H9 (cell line): ENCODE measurements around the gene WFS1. TPM values are rescaled to one million over a fixed set of nuclear protein-coding genes. Genes with fewer than 3 reads are reported as not detected.

Experiments
- DNase-seq: peaks from one replicate; pipeline ENCODE4 v3.0.0-alpha.2; 2017
- H2AFZ ChIP-seq: one replicate; pipeline ENCODE4 v1.6.1; 2013; ENCODE audit warnings: mild to moderate bottlenecking, low read length, control low read depth, moderate library complexity
- H2AK5ac ChIP-seq: 2 replicates; pipeline ENCODE4 v1.6.1; 2013; ENCODE audit warnings: low read length, control low read depth, mixed read lengths; ENCODE audit not compliant: insufficient read length
- H2BK120ac ChIP-seq: one replicate; pipeline ENCODE4 v1.6.1; 2013; ENCODE audit warnings: low read depth, mild to moderate bottlenecking, low read length, control low read depth, inconsistent platforms; ENCODE audit not compliant: poor library complexity, severe bottlenecking
- H2BK12ac ChIP-seq: 2 replicates; pipeline ENCODE4 v1.6.1; 2013; ENCODE audit warnings: low read length, control low read depth, mixed read lengths, low read depth; ENCODE audit not compliant: insufficient read length
- H2BK15ac ChIP-seq: 2 replicates; pipeline ENCODE4 v1.6.1; 2013; ENCODE audit warnings: low read depth, low read length, control low read depth
- H2BK20ac ChIP-seq: one replicate; pipeline ENCODE4 v1.6.1; 2013; ENCODE audit warnings: low read depth, mild to moderate bottlenecking, low read length, control low read depth, inconsistent platforms; ENCODE audit not compliant: poor library complexity, severe bottlenecking
- H2BK5ac ChIP-seq: 2 replicates; pipeline ENCODE4 v1.6.1; 2013; ENCODE audit warnings: low read length, control low read depth, mixed read lengths; ENCODE audit not compliant: insufficient read length
- H3K14ac ChIP-seq: 2 replicates; pipeline ENCODE4 v1.6.1; 2013; ENCODE audit warnings: low read length, control low read depth; ENCODE audit not compliant: insufficient read depth
- H3K18ac ChIP-seq: 2 replicates; pipeline ENCODE4 v1.6.1; 2013; ENCODE audit warnings: low read depth, mild to moderate bottlenecking, mixed read lengths, low read length, control low read depth; ENCODE audit not compliant: insufficient read length
- H3K23ac ChIP-seq: 2 replicates; pipeline ENCODE4 v1.6.1; 2013; ENCODE audit warnings: low read length, control low read depth, mixed read lengths, low read depth; ENCODE audit not compliant: insufficient read length
- H3K23me2 ChIP-seq: 2 replicates; pipeline ENCODE4 v1.6.1; 2013; ENCODE audit warnings: low read depth, mild to moderate bottlenecking, mixed read lengths, low read length, control low read depth; ENCODE audit not compliant: insufficient read length, poor library complexity, severe bottlenecking
- H3K27ac ChIP-seq: 2 replicates; pipeline ENCODE4 v1.5.1; 2013; ENCODE audit warnings: low read length, control low read depth, mixed read lengths, low read depth; ENCODE audit not compliant: insufficient read length
- H3K27me3 ChIP-seq: 2 replicates; pipeline ENCODE4 v1.6.1; 2013; ENCODE audit warnings: low read length, control low read depth, inconsistent platforms; ENCODE audit not compliant: insufficient read depth
- H3K4ac ChIP-seq: 2 replicates; pipeline ENCODE4 v1.6.1; 2013; ENCODE audit warnings: low read depth, mild to moderate bottlenecking, control low read depth, inconsistent platforms, low read length, moderate library complexity
- H3K4me1 ChIP-seq: 2 replicates; pipeline ENCODE4 v1.6.1; 2013; ENCODE audit warnings: low read length, control low read depth, inconsistent platforms; ENCODE audit not compliant: insufficient read depth
- H3K4me2 ChIP-seq: 2 replicates; pipeline ENCODE4 v1.6.1; 2013; ENCODE audit warnings: low read length, control low read depth, mixed read lengths; ENCODE audit not compliant: insufficient read length, insufficient read depth
- H3K56ac ChIP-seq: 2 replicates; pipeline ENCODE4 v1.6.1; 2013; ENCODE audit warnings: low read depth, mild to moderate bottlenecking, mixed read lengths, low read length, control low read depth; ENCODE audit not compliant: insufficient read length
- H3K79me1 ChIP-seq: 2 replicates; pipeline ENCODE4 v1.6.1; 2013; ENCODE audit warnings: low read depth, mild to moderate bottlenecking, moderate library complexity, low read length, control low read depth, inconsistent platforms; ENCODE audit not compliant: insufficient read depth, poor library complexity, severe bottlenecking
- H3K79me2 ChIP-seq: 2 replicates; pipeline ENCODE4 v1.6.1; 2013; ENCODE audit warnings: low read length, control low read depth, inconsistent platforms; ENCODE audit not compliant: insufficient read depth
- H3K9ac ChIP-seq: 2 replicates; pipeline ENCODE4 v1.6.1; 2013; ENCODE audit warnings: low read length, control low read depth, mixed read lengths; ENCODE audit not compliant: insufficient read length; ENCODE audit errors: extremely low read depth
- H3K9me3 ChIP-seq: one replicate; pipeline ENCODE4 v1.6.1; 2013; ENCODE audit warnings: low read depth, low read length, inconsistent platforms; ENCODE audit not compliant: control insufficient read depth
- H3T11ph ChIP-seq: one replicate; pipeline ENCODE4 v1.6.1; 2013; ENCODE audit warnings: mild to moderate bottlenecking, low read length, control low read depth, inconsistent platforms
- H4K20me1 ChIP-seq: one replicate; pipeline ENCODE4 v1.6.1; 2013; ENCODE audit not compliant: control insufficient read depth, insufficient read length, insufficient read depth
- H4K5ac ChIP-seq: 2 replicates; pipeline ENCODE4 v1.6.1; 2013; ENCODE audit warnings: low read depth, mild to moderate bottlenecking, mixed read lengths, low read length, control low read depth; ENCODE audit not compliant: insufficient read length
- H4K8ac ChIP-seq: replicated peaks from 2 replicates; pipeline ENCODE4 v1.6.1; 2013; ENCODE audit warnings: low read length, control low read depth, mixed read lengths, low read depth; ENCODE audit not compliant: insufficient read length
- H4K91ac ChIP-seq: 2 replicates; pipeline ENCODE4 v1.6.1; 2013; ENCODE audit warnings: low read depth, mild to moderate bottlenecking, moderate library complexity, mixed read lengths, low read length, control low read depth; ENCODE audit not compliant: insufficient read length
- H3K27ac Mint-ChIP-seq, 3 experiments: 2 replicates in 2 of 3; 3 replicates in 1 of 3; pipeline ENCODE4 v1.8.0; 2020 to 2021; ENCODE audit warnings: mixed read lengths in 3 of 3, mild to moderate bottlenecking in 1 of 3, moderate library complexity in 1 of 3
- H3K27me3 Mint-ChIP-seq: 2 replicates; pipeline ENCODE4 v1.8.0; 2021; ENCODE audit warnings: low read depth, mild to moderate bottlenecking, moderate library complexity, mixed read lengths
- H3K36me3 Mint-ChIP-seq, 3 experiments: 2 replicates in 2 of 3; 3 replicates in 1 of 3; pipeline ENCODE4 v1.8.0; 2020 to 2021; ENCODE audit warnings: low read depth in 3 of 3, mixed read lengths in 3 of 3; ENCODE audit not compliant: insufficient read depth in 1 of 3
- H3K4me1 Mint-ChIP-seq, 2 experiments: 2 replicates each; pipeline ENCODE4 v1.8.0; 2020; ENCODE audit warnings: mixed read lengths in 2 of 2
- H3K4me3 Mint-ChIP-seq, 2 experiments: 2 replicates in 1 of 2; 3 replicates in 1 of 2; pipeline ENCODE4 v1.8.0; 2020 to 2021; ENCODE audit warnings: mild to moderate bottlenecking in 2 of 2, mixed read lengths in 2 of 2, moderate library complexity in 1 of 2
- H3K9me3 Mint-ChIP-seq, 2 experiments: 2 replicates in 1 of 2; 3 replicates in 1 of 2; pipeline ENCODE4 v1.8.0; 2020; ENCODE audit warnings: mild to moderate bottlenecking in 2 of 2, mixed read lengths in 2 of 2, moderate library complexity in 1 of 2
- WGBS: extraction: QIAGEN DNeasy Blood & Tissue Kit; methylation state at CpG from one replicate; pipeline ENCODE4 v1.1.7; 2013; ENCODE audit warnings: missing lambda C conversion rate, low lambda C conversion rate, mixed read lengths; ENCODE audit not compliant: insufficient read length; ENCODE audit errors: extremely low coverage; 5-methylcytosine and 5-hydroxymethylcytosine counted together
- total RNA-seq: library from RNA; stranded (reverse); gene quantifications from 2 replicates; pipeline ENCODE4 v1.2.1, GENCODE V29; 2021
- TF ChIP-seq, protein P1 (sequence below): fragments of 200-600 bp; sonication (generic); conservative IDR thresholded peaks from 3 replicates; pipeline ENCODE4 v1.8.0; 2021; ENCODE audit warnings: antibody characterized with exemption, mild to moderate bottlenecking

Gene WFS1
- total RNA-seq, 1 experiment from 2014 or later = 18.9 TPM

- no peaks in the 10 kb centered on the region for H3K9me3 ChIP-seq
- H3K18ac ChIP-seq = no peak overlapping the region
- H3K4me3 Mint-ChIP-seq = no peak overlapping the region
- DNase-seq = no peak
- H3K14ac ChIP-seq = no peak overlapping the region
- no peak overlapping the region for H2BK120ac ChIP-seq
- H3K4me1 Mint-ChIP-seq = peaks cover 10 to 13% of the 10 kb centered on the region in 2 experiments
- no peaks in the 10 kb centered on the region for H3K4me1 ChIP-seq
- no peak overlapping the region for H2AK5ac ChIP-seq
- no peak overlapping the region for H3T11ph ChIP-seq
- no peak overlapping the region for H3K4ac ChIP-seq
- no peaks in the 10 kb centered on the region; a peak in 1 of 7 replicates for H3K36me3 Mint-ChIP-seq
- no peak overlapping the region for H2BK15ac ChIP-seq
- H3K27me3 ChIP-seq = no peaks in the 10 kb centered on the region
- H4K20me1 ChIP-seq = no peaks in the 10 kb centered on the region
- no peaks in the 10 kb centered on the region; a peak in 1 of 5 replicates for H3K9me3 Mint-ChIP-seq
- H3K9ac ChIP-seq = no peak overlapping the region
- no peak overlapping the region for H4K5ac ChIP-seq
- no peaks in the 10 kb centered on the region for H3K79me1 ChIP-seq
- no peak overlapping the region for H3K27ac ChIP-seq
- no peak overlapping the region for H4K91ac ChIP-seq
- H3K79me2 ChIP-seq = no peaks in the 10 kb centered on the region
- H3K4me2 ChIP-seq = no peak overlapping the region
- TF ChIP-seq, protein P1, sequence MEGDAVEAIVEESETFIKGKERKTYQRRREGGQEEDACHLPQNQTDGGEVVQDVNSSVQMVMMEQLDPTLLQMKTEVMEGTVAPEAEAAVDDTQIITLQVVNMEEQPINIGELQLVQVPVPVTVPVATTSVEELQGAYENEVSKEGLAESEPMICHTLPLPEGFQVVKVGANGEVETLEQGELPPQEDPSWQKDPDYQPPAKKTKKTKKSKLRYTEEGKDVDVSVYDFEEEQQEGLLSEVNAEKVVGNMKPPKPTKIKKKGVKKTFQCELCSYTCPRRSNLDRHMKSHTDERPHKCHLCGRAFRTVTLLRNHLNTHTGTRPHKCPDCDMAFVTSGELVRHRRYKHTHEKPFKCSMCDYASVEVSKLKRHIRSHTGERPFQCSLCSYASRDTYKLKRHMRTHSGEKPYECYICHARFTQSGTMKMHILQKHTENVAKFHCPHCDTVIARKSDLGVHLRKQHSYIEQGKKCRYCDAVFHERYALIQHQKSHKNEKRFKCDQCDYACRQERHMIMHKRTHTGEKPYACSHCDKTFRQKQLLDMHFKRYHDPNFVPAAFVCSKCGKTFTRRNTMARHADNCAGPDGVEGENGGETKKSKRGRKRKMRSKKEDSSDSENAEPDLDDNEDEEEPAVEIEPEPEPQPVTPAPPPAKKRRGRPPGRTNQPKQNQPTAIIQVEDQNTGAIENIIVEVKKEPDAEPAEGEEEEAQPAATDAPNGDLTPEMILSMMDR = no peak
- H3K27me3 Mint-ChIP-seq = peaks cover 1% of the 10 kb centered on the region
- WGBS = no CpG with 5 or more reads among the region's 6 CpGs
- no peak overlapping the region for H2BK12ac ChIP-seq
- H2BK5ac ChIP-seq = no peak overlapping the region
- no peak overlapping the region for H2BK20ac ChIP-seq
- H3K23ac ChIP-seq = no peak overlapping the region
- no peaks in the 10 kb centered on the region for H3K23me2 ChIP-seq
- no peak overlapping the region for H2AFZ ChIP-seq
- no peak overlapping the region for H3K56ac ChIP-seq
- no peak overlapping the region for H4K8ac ChIP-seq
- H3K27ac Mint-ChIP-seq = no peak overlapping the region
Observed at GRCh38 chr4:6320663-6321062, 51.0 kb downstream of the WFS1 start.
